NCI-H1105 treated with DMSO at 0.1 percent for 48 hours (cell line): ENCODE data around the gene CST11.
"Not testable (repeated sequence)": the region's sequence is repeated elsewhere in the genome, so short reads cannot be mapped to it uniquely, and the experiment has no call there.

Source experiments
- DNase-seq: peaks from one replicate; lab custom pipeline; 2025; lab: John Stamatoyannopoulos, UW

CST11 gene

GRCh38 chr20:23452776-23453175, at the start of gene CST11:
CST11 (minus strand) TSS chr20:23452876; CDS start chr20:23452811, 65 bp downstream.
- no peak for DNase-seq

GRCh38 chr20:23501926-23502325, 49.2 kb upstream of the CST11 start:
- DNase-seq, result no peak

- no peak for DNase-seq
Observed at GRCh38 chr20:23497536-23497935, 44.9 kb upstream of the CST11 start.

- no peak for DNase-seq
Observed at GRCh38 chr20:23493172-23493772, 40.6 kb upstream of the CST11 start.

GRCh38 chr20:23492292-23492691, 39.6 kb upstream of the CST11 start:
- no peak for DNase-seq

GRCh38 chr20:23490817-23491216, 38.1 kb upstream of the CST11 start, which contains the start of gene CST8:
CST8 (plus strand) TSS chr20:23491117; CDS start chr20:23491668, 551 bp downstream.
- DNase-seq, result no peak

- DNase-seq, result no peak
Observed at GRCh38 chr20:23488996-23489395, 36.3 kb upstream of the CST11 start.

GRCh38 chr20:23488470-23488869, 35.8 kb upstream of the CST11 start:
- no peak for DNase-seq

- no peak for DNase-seq
Observed at GRCh38 chr20:23484081-23484480, 31.4 kb upstream of the CST11 start.

- no peak for DNase-seq
Observed at GRCh38 chr20:23482138-23482537, 29.5 kb upstream of the CST11 start.

- no peak for DNase-seq
Observed at GRCh38 chr20:23479043-23479442, 26.4 kb upstream of the CST11 start.

GRCh38 chr20:23477223-23477622, 24.5 kb upstream of the CST11 start:
- DNase-seq, result no peak

- DNase-seq, result no peak
Observed at GRCh38 chr20:23476015-23476754, 23.5 kb upstream of the CST11 start.

- DNase-seq, result no peak
Observed at GRCh38 chr20:23475395-23475794, 22.7 kb upstream of the CST11 start.

- not testable (repeated sequence) for DNase-seq
Observed at GRCh38 chr20:23473293-23473692, 20.6 kb upstream of the CST11 start.

GRCh38 chr20:23472306-23472705, 19.6 kb upstream of the CST11 start:
- not testable (repeated sequence) for DNase-seq

- DNase-seq, result not testable (repeated sequence)
Observed at GRCh38 chr20:23466961-23467360, 14.3 kb upstream of the CST11 start.

GRCh38 chr20:23461180-23461579, 8.5 kb upstream of the CST11 start:
- no peak for DNase-seq

- DNase-seq, result no peak
Observed at GRCh38 chr20:23459461-23460150, 6.9 kb upstream of the CST11 start.

GRCh38 chr20:23456873-23457272, 4.2 kb upstream of the CST11 start:
- no peak for DNase-seq

GRCh38 chr20:23456409-23456808, 3.7 kb upstream of the CST11 start:
- DNase-seq, result no peak

GRCh38 chr20:23455639-23456038, 3.0 kb upstream of the CST11 start:
- no peak for DNase-seq

GRCh38 chr20:23454816-23455215, 2.1 kb upstream of the CST11 start:
- DNase-seq, result no peak
